Lower leg skin (tissue), 4 donors: ENCODE data around the gene CRYM. TPM values are rescaled to one million over a fixed set of nuclear protein-coding genes. Genes with fewer than 3 reads are reported as not detected.
"Not testable (repeated sequence)": the region's sequence is repeated elsewhere in the genome, so short reads cannot be mapped to it uniquely, and the experiment has no call there.

Experiments used
- DNase-seq, 2 donors: peaks; one replicate each; pipeline ENCODE4 v3.0.0-alpha.2; 2019; ENCODE audit warnings: low spot score in 2 of 2
- H3K4me3 ChIP-seq: fragments of 200-600 bp; sonication (generic); 2 replicates; pipeline ENCODE4 v1.5.1; 2017; ENCODE audit warnings: mild to moderate bottlenecking, low read depth; ENCODE audit not compliant: poor library complexity, severe bottlenecking
- CTCF ChIP-seq, 3 donors: fragments of 450-650 bp; IDR thresholded peaks; one replicate each; pipeline ENCODE4 v1.5.1; 2016; ENCODE audit warnings: antibody characterized with exemption in 3 of 3, mild to moderate bottlenecking in 3 of 3, moderate library complexity in 2 of 3
- POLR2A ChIP-seq, 2 donors: fragments of 450-650 bp; IDR thresholded peaks; one replicate each; pipeline ENCODE4 v1.6.1; 2016 to 2017; ENCODE audit warnings: antibody characterized with exemption in 2 of 2, mild to moderate bottlenecking in 1 of 2, moderate library complexity in 1 of 2
- WGBS, 2 donors: methylation state at CpG; one replicate each; pipeline ENCODE4 v1.1.5; 2018; 5-methylcytosine and 5-hydroxymethylcytosine counted together
- intact Hi-C: fragments of 100-400 bp; cut with DNase I; formaldehyde crosslinking; loops from one replicate; pipeline ENCODE4 v1.15.0; 2023; ENCODE audit warnings: low total_unique reads
- total RNA-seq, 4 donors: library from RNA; depleted of rRNA; stranded (reverse); fragments of >200 nt; gene quantifications; one replicate each; pipeline ENCODE4 v1.1.0, GENCODE V29; 2016

The CRYM gene
- total RNA-seq, 4 donors from 2014 or later: 1.5 to 2.8 (median 2.2) TPM

GRCh38 chr16:21301168-21301894, 23.2 kb upstream of the CRYM start:
- intact Hi-C loops: no loop called here
- H3K4me3 ChIP-seq: peak overlapping the region; percentile 71
- peak; percentile 88 to 97 for DNase-seq
- 0 to 1% methylated on average over 34 to 47 of the region's 60 CpGs for WGBS, 2 donors
- peak in 1 of 3 donors; percentile 8 for TF ChIP-seq CTCF (IDR thresholded peaks at IDR 0.05)
- no peak for TF ChIP-seq POLR2A (IDR thresholded peaks at IDR 0.05)

GRCh38 chr16:21300309-21301167, 22.4 kb upstream of the CRYM start:
- TF ChIP-seq POLR2A (IDR thresholded peaks at IDR 0.05) (no peak), CTCF (IDR thresholded peaks at IDR 0.05) (peak in 1 of 3 donors; percentile 91)
- peak overlapping the region; percentile 71 for H3K4me3 ChIP-seq
- DNase-seq: peak; percentile 98 to 99
- intact Hi-C loops: no loop called here
- WGBS, 2 donors: 0% methylated on average over 36 of the region's 36 CpGs

GRCh38 chr16:21289789-21290188, 11.7 kb upstream of the CRYM start:
- 96 to 98% methylated on average over 3 of the region's 3 CpGs for WGBS, 2 donors
- H3K4me3 ChIP-seq, DNase-seq, intact Hi-C loops: not testable (repeated sequence)

- no peak for TF ChIP-seq POLR2A (IDR thresholded peaks at IDR 0.05)
- TF ChIP-seq CTCF (IDR thresholded peaks at IDR 0.05): no peak
- DNase-seq: no peak
- intact Hi-C loops: no loop called here
- WGBS, 2 donors: 47 to 49% methylated on average over 1 of the region's 1 CpG
- no peak overlapping the region for H3K4me3 ChIP-seq
These were observed 7.2 kb upstream of the CRYM start for GRCh38 chr16:21285314-21285713.

- TF ChIP-seq POLR2A (IDR thresholded peaks at IDR 0.05): no peak
- no peak for TF ChIP-seq CTCF (IDR thresholded peaks at IDR 0.05)
- 82 to 89% methylated on average over 4 of the region's 4 CpGs for WGBS, 2 donors
- intact Hi-C loops: no loop called here
- H3K4me3 ChIP-seq: no peak overlapping the region
- no peak for DNase-seq
These were observed 6.3 kb upstream of the CRYM start for GRCh38 chr16:21284414-21284813.
